ENCODE results near the gene ABCC6. TPM values are rescaled to one million over a fixed set of nuclear protein-coding genes. Genes with fewer than 3 reads are reported as not detected.

The ABCC6 gene
- polyA plus RNA-seq, 1 donor from 2014 or later, result not detected

- no peaks in the 10 kb centered on the region for H4K20me1 ChIP-seq (ENCODE audit: insufficient read depth)
- no peak overlapping the region for H3K27ac ChIP-seq (ENCODE audit: low read length)
- no peak overlapping the region for H3K4me2 ChIP-seq (ENCODE audit: low read length)
- no peak for TF ChIP-seq SMC3 (conservative IDR thresholded peaks at IDR 0.05; ENCODE audit: poor library complexity)
- TF ChIP-seq MXI1 (conservative IDR thresholded peaks at IDR 0.05; ENCODE audit: poor library complexity, severe bottlenecking), result no peak
- TF ChIP-seq POLR2AphosphoS5 (IDR thresholded peaks at IDR 0.05), result no peak
- TF ChIP-seq REST (IDR thresholded peaks at IDR 0.05; ENCODE audit: borderline replicate concordance), result no peak
- no peak overlapping the region for H3K4me3 ChIP-seq (ENCODE audit: low read length)
- H3K9me2 ChIP-seq (ENCODE audit: insufficient read depth, low read length), result no peaks in the 10 kb centered on the region
- H3K79me2 ChIP-seq (replicated peaks; ENCODE audit: insufficient read depth, low read length), result no peaks in the 10 kb centered on the region
- H3K27me3 ChIP-seq (ENCODE audit: insufficient read depth, low read depth, low read length), result no peaks in the 10 kb centered on the region
- H3K9ac ChIP-seq (ENCODE audit: low read length), result no peak overlapping the region
- no peak overlapping the region for H2AFZ ChIP-seq (ENCODE audit: low read depth, low read length)
- H3K36me3 ChIP-seq (ENCODE audit: insufficient read depth, low read length), result no peaks in the 10 kb centered on the region
- H3K9me3 ChIP-seq (ENCODE audit: low read length), result no peaks in the 10 kb centered on the region
- H3F3A ChIP-seq (ENCODE audit: insufficient read depth, low read length, poor library complexity, severe bottlenecking), result no peaks in the 10 kb centered on the region
Observed at GRCh38 chr16:16112450-16113053, 110.7 kb downstream of the ABCC6 start.

GRCh38 chr16:16111639-16112038, 111.7 kb downstream of the ABCC6 start:
- no peaks in the 10 kb centered on the region for H3K36me3 ChIP-seq (ENCODE audit: insufficient read depth, low read length)

More at GRCh38 chr16:16111639-16112038, 111.7 kb downstream of the ABCC6 start:
- no peak overlapping the region for H3K4me2 ChIP-seq (ENCODE audit: low read length)
- H3K9ac ChIP-seq (ENCODE audit: low read length), result no peak overlapping the region
- H3K79me2 ChIP-seq (replicated peaks; ENCODE audit: insufficient read depth, low read length), result no peaks in the 10 kb centered on the region
- H3K27me3 ChIP-seq (ENCODE audit: insufficient read depth, low read depth, low read length), result no peaks in the 10 kb centered on the region
- H4K20me1 ChIP-seq (ENCODE audit: insufficient read depth), result no peaks in the 10 kb centered on the region
- no peak overlapping the region for H2AFZ ChIP-seq (ENCODE audit: low read depth, low read length)
- H3K9me2 ChIP-seq (ENCODE audit: insufficient read depth, low read length), result no peaks in the 10 kb centered on the region
- no peak for TF ChIP-seq MXI1 (conservative IDR thresholded peaks at IDR 0.05; ENCODE audit: poor library complexity, severe bottlenecking)
- TF ChIP-seq EZH2 (IDR thresholded peaks at IDR 0.05; ENCODE audit: borderline replicate concordance, insufficient read depth, low read length, poor library complexity, severe bottlenecking), result no peak
- no peak for TF ChIP-seq REST (IDR thresholded peaks at IDR 0.05; ENCODE audit: borderline replicate concordance)
- no peak for TF ChIP-seq CTCF (IDR thresholded peaks at IDR 0.05; ENCODE audit: poor library complexity, severe bottlenecking)
- no peaks in the 10 kb centered on the region for H3K9me3 ChIP-seq (ENCODE audit: low read length)
- no peaks in the 10 kb centered on the region for H3F3A ChIP-seq (ENCODE audit: insufficient read depth, low read length, poor library complexity, severe bottlenecking)
- no peak overlapping the region for H3K27ac ChIP-seq (ENCODE audit: low read length)
- H3K4me3 ChIP-seq (ENCODE audit: low read length), result no peak overlapping the region

Measured in neural cell (in vitro differentiated cells).